HS-27A (cell line): Measurements from ENCODE around the gene TRMT61A.
"Not testable (repeated sequence)": the region's sequence is repeated elsewhere in the genome, so short reads cannot be mapped to it uniquely, and the experiment has no call there.

ENCODE experiments used
- DNase-seq: peaks from one replicate; pipeline ENCODE4 v3.0.0-alpha.2; 2012; ENCODE audit warnings: low read depth, missing footprints

TRMT61A gene

DNA sequence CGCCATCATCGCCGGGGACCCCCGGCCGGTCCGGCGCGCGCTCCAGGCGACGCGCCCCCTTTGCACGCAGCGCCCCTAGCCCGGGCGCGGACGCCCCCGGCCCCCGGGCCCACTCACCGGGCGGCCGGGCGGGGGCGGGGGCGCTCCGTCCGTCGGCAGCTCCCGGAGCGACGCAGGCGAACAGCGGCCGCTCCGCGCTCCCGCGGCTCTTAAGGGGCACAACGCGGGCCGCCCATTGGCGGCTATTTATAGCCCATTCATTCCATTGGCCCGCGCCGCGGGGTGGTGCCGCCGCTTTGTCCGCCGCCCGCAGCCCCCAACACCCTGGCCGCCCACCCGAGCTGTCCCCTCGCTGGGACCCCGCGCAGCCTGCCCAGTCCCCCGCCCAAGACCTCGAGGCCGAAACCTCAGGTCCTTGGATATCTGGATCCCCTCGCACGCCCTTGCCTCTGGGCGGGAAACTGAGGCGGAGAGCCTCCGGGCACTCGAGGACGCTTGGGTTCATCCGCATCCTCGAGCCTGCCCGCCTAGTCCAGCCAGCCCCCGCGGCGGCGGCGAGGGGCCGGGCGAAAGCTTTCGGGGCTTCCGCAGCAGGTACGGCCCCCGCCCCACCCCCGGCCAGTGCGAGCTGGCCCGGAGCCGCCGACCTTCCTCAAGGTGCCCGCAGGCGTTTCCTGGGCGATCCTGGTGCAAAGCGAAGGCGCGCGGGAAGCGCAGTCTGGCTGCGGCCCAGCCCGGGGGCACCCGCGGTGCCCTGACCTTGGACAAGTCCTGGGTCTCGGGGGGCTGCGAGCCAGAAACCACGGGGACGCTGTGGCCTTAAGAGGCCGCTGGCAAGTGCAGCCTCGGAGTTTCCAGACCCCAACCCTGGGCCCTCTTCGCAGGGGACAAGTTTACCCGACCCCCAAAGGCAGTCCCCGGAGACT is 6.1 kb upstream of the TRMT61A start, which contains the start of gene CKB:
Gene CKB (minus strand): TSS at position 182 of the 926 bp plus-strand sequence. CDS start 337 bp downstream, outside the sequence.
- no peak for DNase-seq

DNA sequence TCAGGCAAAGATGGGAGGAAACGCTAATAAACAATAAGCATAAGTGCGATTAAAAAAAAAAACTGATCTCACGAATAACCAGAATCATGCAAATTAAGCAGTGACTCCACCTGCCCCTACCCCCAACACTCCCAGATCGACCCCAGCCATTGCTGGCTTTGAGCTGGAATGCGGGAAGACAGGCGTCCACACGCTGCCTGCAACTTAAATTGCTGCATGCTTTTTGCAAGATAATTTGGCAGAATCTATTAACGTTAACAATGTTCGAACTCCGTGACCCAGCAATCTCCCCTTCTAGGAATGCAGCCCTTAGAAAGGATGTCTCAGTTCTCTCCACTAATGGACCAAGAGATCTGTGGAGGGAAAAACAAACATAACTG is 5.4 kb upstream of the TRMT61A start:
- no peak for DNase-seq

DNA sequence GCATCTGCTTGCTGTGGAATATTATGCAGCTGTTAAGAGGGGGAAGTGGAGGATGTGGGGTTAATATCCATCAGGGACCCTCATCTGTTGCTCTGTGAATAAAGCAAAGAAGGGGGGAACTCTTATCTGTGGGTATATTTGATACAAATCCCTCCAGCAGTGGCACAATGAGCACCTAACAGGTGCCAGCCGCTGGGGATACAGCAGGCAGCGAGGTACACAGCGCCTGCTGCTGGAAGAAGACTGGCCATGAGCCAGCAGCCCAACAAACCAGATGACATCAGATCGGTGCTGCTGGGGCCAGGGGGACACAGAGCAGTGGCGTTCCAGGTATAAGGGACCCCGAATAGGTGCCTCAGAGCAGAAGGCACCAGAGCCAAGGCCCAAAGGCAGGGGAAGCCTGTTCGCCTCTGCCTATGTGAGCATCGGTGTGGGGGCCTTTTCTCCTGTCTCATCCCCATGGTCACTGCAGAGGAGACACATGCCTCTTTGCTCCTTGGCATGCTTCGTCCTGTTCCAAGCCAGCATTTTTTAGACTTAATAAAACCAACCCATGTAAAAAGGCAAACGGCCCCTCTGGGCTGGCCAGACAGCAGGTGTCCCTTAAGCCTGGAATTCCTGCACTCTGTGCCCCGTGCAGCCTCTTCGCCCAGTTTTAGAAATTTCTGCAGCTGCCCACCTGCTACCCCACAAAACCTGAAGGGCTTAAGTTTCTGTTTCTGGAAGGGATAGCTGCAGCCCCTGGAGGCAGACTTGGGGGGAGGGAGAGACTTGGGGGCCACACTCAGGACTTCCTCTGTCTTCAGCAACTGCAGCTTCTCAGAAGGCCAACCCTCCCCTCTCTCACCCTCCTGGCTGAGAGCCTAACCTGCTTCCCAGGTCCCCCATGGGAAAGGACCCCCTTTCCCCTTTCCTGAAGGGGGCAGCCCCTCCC is 4.7 kb upstream of the TRMT61A start:
- no peak for DNase-seq

DNA sequence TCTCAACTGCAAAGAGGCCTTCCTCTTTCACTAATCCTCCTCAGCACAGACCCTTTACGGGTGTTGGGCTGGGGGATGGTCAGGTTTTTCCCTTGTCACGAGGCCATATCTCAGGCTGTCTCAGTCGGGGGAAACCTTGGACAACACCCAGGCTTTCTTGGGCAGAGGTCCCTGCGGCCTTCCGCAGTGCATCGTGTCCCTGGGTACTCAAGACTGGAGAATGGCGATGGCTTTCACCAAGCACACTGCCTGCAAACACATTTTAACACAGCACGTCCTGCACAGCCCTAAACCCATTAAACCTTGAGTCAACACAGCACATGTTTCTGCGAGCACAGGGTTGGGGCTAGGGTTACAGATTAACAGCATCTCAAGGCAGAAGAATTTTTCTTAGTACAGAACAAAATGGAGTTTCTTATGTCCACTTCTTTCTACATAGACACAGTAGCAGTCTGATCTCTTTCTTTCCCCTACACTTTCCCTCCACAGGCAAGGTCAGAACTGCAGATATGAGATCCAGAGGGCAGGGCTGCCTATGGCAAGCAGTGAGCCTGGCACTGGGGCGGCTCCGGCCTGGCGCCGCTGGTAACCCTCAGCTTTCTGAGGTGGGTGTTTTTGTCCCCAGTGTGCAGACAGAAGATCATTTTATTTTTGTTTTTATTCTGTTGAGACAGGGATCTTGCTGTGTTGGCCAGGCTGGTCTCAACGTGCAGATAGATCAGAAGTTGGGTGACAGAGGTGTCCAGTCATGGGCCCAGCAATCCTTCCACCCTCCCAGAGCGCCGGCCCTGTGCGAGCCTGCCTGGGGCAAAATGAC is 3.4 kb upstream of the TRMT61A start:
- not testable (repeated sequence) for DNase-seq

DNA sequence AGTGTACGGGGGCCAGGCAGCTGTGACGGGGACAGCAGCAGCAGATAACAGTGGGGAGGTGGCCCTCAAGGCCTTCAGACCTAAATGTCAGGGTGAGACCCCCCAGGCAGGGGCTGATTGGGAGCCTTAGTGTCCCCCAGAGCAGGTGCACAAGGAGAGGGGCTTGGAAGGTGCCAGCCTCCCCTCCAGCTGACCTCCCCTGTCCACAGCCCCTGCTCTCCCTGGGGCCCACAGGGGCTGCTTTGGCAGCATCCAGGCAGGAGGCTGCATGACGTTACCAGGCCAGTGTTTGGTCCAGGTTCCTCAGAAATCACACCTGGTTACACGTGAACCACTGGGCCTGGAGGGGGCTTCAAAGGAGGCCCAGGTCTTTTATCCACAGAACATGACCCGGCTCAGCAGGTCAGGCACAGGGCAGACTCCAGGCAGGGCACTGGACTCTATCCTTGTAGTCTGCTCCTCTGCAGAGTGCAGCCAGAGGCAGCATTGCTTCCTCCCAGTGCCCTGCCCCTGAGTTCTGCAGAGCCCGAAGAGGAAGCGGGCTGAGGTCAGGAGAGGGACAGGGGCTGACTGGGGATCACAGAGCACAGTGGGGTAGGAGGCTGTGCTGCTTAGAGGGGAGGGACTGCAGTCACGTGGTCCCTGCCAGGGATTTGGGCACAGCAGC is 2.6 kb upstream of the TRMT61A start:
- no peak for DNase-seq

DNA sequence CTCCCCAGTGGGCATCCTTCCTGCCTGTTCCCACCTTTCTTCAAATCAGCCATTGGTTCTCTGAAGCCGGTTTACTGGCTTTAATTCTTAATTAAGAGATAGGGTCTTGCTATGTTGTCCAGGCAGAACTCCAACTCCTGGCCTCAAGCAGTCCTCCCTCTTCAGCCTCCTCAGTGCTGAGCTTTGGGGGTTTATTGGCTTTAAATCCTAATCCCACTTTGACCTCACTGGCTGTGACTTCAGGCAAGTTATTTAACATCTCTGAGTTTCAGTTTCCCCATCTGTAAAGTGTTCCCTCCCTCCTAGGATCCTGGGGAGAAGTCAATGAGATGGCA is 2.1 kb upstream of the TRMT61A start:
- no peak for DNase-seq

DNA sequence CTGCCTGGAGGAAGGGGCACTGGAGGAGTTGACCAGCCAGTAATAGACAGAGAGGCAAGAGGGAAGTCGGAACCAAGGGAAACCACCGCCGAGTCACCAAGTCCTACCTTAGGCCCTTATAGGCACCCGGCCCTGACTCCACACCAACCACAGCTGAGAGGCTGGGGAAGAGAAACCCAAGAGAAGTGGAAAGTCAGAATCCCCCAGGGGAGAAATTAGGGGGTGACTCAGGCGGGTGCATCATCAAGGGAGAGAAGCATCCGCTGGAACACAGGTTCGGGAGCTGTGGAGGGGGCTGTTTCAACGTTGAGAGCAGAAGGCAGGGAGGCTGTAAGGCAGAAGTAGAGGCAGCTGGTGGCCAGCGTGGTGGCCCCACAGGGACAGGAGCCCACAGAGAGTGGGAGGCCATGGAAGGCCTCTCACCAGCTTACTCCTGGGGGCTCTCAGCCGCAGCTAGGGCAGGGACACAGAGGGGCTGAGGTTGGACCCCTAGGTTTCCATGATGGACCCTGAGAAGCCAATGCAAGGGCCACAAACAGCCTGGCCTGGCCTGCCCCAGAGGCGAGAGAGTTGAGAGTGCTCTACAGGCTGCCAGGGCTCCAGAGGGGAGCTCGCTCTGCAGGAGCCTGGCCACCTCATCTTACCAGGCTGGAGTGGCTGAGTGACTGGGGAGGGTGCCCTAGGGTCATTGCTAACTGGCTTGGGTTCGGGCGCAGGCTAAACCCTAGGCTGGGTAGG is 1.4 kb upstream of the TRMT61A start:
- no peak for DNase-seq

DNA sequence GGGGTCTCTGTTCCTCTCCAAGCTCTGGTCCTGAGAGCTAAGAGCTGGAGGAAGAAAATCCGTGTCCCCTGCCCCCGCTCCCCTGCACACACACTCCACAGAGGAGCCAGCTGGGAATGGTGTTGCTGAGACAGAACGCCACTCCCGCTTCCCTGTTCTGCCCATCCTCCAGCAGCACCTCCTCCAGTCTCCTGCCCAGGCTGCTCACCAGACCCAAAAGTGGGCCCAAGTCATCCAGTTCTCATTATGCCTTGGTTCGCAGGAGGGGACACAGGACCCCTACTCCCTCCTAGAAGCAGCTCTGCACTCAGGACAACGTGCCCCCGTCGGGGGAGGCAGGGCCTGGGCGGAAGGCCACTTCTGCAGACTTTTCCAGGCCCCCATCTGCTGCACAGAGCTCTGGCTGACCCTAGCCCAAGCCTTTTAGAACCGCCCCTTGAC is 830 bp upstream of the TRMT61A start:
- DNase-seq, result no peak

DNA sequence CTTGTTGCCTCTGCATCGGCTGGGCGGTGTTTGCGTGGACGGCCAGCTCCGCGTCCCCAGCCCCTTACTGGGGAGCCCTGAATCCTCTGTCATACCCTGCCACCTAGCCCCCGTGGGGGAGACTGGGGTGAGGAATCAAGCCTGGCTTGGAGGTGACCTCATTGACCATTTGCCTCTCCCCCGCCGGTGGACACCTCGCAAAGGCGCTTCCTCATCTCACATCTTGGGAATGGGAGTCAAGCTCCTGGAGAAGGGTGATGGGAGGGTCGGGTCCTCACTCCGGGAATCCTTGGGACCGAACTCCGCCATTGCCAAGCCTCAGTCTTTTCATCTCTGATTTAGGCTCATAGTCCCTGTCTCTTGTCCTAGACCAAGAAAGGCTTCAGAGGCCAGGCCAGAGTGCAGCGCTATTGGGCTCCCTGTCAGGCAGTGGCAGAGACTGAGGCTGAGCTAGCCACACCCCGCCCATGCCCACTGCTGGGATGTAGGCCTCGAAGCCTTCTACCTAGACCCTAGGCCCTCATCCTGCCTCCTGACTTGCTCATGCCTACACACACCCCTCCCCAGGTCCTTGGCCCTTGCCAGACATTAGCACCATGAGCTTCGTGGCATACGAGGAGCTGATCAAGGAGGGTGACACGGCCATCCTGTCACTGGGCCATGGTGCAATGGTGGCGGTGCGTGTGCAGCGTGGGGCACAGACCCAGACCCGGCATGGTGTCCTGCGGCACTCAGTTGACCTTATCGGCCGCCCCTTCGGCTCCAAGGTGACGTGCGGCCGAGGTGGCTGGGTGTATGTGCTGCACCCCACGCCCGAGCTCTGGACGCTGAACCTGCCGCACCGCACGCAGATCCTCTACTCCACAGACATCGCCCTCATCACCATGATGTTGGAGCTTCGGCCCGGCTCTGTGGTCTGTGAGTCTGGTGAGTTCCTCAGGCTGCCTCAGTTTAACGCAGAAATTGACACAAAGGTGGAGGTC is 678 bp downstream of the TRMT61A start:
- DNase-seq, result no peak

DNA sequence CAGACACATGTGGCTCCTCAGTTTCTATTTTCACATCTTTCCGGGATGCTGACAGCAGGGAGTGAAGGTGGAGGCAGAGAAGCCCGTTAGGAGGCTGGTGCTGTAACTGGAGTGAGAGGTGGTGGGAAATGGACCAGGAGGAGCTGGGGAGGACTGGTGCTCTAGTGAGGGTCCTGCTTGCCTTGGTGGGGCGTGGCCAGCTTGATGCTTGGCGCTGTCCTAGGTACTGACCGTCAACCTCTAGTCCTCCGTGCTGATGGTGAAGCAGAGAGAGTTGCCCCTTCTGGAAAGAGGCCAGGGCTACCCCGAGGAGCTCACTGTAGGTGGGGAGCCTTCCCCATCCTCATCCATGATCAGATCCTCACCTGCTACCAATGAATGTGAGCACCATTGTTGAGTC is 1.4 kb downstream of the TRMT61A start:
- DNase-seq, result no peak

DNA sequence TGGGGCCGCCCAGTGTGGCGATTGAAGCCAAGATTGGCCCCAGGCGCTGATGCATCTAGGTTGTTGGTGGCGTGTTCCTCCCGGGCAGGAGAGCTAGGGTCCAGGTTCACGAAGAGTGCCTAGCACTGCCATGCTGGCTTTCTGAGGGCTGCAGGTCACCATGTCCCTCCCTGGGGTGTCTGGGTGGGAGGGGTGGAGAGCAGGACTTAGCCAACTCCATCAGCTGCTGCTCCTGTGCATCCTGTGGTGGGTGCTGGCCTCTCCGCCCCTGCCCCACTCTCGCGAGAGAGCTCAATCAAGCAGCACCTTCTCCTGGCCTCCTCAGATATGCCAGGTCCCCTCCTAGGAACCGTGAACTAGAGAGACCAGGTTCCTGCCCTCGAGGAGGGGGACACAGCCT is 1.8 kb downstream of the TRMT61A start:
- DNase-seq, result no peak

DNA sequence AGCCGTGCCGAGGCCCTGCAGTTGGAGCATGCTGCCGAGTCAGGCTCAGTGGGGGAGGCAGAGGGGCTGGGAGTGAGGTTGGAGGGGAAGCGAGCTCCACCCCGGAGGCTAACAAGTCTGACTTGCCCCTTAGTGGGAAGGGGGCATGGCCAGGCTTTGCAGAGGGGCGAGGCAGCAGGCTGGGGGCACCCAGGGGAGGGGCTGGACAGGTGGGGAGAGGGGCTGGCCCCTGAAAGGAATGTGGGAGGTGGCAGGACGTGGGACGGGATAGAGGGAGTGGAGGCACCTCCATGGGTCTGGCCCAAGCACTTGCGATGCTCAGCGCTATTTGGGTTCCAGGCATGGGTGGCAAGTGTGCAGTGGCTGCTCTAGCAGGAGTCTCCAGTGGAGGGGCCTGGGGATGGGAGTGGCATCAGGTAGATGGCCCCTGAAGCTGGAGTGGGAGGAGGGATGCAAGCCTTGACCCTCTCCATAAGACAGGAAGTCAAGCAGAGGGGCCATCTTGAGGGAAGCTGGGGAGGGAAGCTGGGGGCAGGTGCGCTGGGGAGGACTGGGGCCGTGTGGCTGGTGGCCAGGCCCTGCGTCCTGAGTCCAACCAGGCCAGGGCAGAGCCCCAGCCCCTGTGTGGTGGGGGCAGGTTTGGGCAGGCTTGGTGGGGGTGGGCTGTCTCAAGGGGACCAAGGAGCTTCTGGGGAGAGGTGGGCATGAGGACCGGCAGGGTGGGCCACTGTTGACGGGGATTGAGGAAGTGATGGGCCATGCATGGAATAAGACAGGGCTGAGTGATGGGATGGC is 2.6 kb downstream of the TRMT61A start:
- DNase-seq, result no peak

DNA sequence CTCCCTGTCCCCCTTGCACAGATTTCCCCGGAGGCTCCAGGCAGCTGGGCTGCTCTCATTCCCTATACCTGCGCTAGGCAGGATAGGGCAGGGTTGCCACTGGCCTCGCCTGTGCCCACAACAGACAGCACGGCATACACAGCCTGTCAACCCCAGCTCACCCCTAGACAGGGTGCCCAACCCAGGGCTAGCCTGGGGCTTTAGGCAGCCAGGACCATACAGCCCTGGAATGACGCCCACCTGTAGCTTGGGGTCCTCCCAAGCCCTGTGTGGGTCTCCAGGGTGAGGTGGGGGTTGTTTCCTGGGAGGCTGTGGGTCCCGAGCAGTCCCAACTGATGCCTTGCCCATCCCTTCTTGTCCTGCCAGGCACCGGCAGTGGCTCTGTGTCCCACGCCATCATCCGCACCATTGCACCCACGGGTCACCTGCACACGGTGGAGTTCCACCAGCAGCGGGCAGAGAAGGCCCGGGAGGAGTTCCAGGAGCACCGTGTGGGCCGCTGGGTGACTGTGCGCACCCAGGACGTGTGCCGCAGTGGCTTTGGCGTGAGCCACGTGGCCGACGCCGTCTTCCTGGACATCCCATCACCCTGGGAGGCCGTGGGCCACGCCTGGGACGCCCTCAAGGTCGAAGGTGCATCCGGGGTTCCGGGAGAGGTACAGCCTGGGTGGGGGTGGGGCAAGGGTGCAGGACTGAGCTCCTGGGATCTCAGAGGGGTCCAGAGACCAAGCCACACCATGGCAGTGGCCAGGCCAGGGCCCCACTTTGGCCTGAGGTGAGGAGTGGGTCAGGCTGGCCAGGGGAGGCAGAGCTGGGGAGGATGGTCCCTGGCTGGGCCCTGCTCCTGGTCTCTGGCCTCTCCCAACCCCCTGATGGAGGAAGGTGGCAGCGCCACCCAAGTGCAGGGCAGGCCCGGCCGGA is 3.5 kb downstream of the TRMT61A start:
- DNase-seq, result no peak

DNA sequence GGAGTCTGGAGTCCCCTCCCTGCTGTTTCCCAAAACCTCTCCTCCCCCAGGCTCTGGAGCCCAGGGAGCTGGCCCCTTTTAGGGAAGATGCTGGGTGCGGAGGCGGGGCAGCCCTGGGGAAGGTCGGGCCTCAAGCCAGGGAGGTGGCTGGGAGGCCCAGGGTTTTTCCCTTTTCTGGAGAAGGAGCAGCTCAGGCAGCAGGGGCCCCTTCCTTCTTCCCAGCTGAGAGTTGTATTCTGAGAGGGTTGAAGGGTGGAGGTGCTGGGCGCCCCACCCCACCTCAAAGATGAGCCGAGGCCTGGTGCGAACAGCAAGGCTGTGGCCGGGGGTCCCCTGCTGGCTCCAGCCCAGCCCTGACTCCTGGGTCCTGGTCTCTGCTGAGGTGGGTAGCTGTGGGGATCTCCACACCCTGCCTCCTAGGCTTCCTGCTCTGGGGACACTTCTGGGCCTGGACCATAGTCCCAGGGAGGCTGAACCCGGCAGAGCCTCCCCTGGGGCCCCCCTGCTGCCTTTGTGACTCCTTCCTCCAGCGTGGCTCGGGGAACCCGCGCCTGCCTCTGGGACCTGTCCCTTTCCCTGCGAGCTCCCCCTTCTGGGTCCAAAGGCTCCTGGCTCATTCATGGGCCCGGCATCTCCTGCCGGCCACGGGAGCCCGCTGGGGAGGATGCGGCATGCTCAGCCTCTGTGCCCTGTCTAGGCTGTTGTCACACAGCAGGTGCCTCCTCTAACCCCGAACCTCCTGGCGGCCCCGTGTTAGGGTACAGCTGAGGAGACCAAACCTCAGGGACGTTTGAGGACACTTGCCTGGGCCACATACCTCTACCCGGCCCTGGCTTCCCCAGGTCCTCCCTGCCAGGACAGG is 4.4 kb downstream of the TRMT61A start:
- no peak for DNase-seq

DNA sequence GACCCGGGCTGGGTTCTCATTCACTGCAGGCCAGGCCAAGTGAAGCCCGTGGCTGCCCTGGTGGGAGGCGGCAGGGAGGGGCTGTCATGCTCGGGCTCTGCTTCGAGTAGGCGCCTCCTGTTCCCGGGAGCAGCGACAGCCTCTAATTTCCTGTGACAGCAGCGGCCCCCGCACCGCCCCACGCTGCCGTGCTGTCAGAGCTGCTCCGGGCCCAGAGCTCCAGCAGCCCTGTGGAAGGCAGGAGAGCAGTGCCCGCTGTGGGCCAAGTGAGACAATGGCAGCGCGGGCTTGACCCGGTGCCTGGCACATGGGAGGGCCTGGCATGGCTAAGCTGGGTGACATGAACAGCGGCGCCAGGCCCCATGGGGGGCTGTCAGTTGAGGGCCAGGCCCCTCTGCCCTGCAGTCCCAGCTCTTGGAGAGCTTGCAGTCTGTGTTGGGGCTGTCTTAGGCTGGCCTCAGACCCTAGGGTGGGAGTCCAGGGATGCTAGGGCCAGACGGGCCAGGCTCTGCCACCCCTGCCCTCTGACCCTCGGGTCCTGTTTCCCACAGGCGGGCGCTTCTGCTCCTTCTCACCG is 5.1 kb downstream of the TRMT61A start:
- DNase-seq, result no peak

DNA sequence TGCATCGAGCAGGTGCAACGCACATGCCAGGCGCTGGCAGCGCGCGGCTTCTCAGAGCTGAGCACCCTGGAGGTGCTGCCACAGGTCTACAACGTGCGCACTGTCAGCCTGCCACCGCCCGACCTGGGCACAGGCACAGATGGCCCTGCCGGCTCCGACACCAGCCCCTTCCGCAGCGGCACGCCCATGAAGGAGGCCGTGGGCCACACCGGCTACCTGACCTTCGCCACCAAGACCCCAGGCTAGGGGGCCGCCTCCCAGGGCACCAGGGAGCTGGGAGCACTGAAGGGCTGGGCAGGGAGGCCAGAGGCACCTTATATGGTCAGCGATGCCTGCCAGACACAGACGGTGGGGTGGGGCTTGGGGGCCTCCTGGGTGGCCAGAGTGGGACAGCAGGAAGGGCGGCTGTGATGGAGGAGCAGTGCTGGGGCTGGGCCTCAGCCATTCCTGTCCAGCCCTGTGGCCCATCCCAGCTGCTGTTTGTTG is 5.6 kb downstream of the TRMT61A start:
- DNase-seq, result no peak
